Caco-2 (cell line): ENCODE data around the gene DSCAML1. TPM values are rescaled to one million over a fixed set of nuclear protein-coding genes. Genes with fewer than 3 reads are reported as not detected.

Experiments
- BruUV-seq: library from RNA; stranded (reverse); fragments of 400-500 nt; replicated peaks from 2 replicates; lab custom pipeline; 2021; lab: Mats Ljungman, UMichigan
- CTCF ChIA-PET: fragments of 300-600 bp; sonication (Branson Sonifier 250); formaldehyde crosslinking; loops from one replicate; lab custom pipeline; 2022; ENCODE audit warnings: antibody characterized with exemption; lab: Charles Lee
- POLR2A ChIA-PET: fragments of 300-600 bp; sonication (Branson Sonifier 250); formaldehyde crosslinking; loops from one replicate; lab custom pipeline; 2022; ENCODE audit warnings: antibody characterized with exemption; lab: Charles Lee
- DNase-seq, 2 experiments: peaks; one replicate each; pipeline versions ENCODE4 v3.0.0 to v3.0.0-alpha.2; 2020 to 2022
- H3K27me3 ChIP-seq: replicated peaks from 2 replicates; pipeline ENCODE4 v1.6.0; 2011; ENCODE audit warnings: low read length; ENCODE audit not compliant: control insufficient read depth, insufficient read depth
- H3K36me3 ChIP-seq: 2 replicates; pipeline ENCODE4 v1.5.1; 2011; ENCODE audit warnings: low read length; ENCODE audit not compliant: control insufficient read depth, insufficient read depth
- H3K4me1 ChIP-seq: fragments of 250-450 bp; sonication (Bioruptor Pico); 2 replicates; pipeline ENCODE4 v1.5.1; 2020; ENCODE audit warnings: mild to moderate bottlenecking
- H3K4me3 ChIP-seq: 2 replicates; pipeline ENCODE4 v1.5.1; 2011; ENCODE audit warnings: low read depth, mild to moderate bottlenecking, control low read depth, low read length
- H3K9me3 ChIP-seq: fragments of 250-450 bp; sonication (Bioruptor Pico); 2 replicates; pipeline ENCODE4 v1.5.1; 2020; ENCODE audit warnings: mild to moderate bottlenecking, moderate library complexity
- H3K27ac Mint-ChIP-seq: one replicate; pipeline ENCODE4 v1.8.0; 2022; ENCODE audit warnings: mixed read lengths; ENCODE audit not compliant: unreplicated experiment
- H3K27me3 Mint-ChIP-seq: one replicate; pipeline ENCODE4 v1.8.0; 2022; ENCODE audit warnings: mixed read lengths; ENCODE audit not compliant: insufficient read depth, unreplicated experiment
- H3K36me3 Mint-ChIP-seq: one replicate; pipeline ENCODE4 v1.8.0; 2022; ENCODE audit warnings: mild to moderate bottlenecking, mixed read lengths; ENCODE audit not compliant: insufficient read depth, unreplicated experiment
- H3K4me1 Mint-ChIP-seq: one replicate; pipeline ENCODE4 v1.8.0; 2022; ENCODE audit warnings: low read depth, mixed read lengths; ENCODE audit not compliant: unreplicated experiment
- H3K4me3 Mint-ChIP-seq: one replicate; pipeline ENCODE4 v1.8.0; 2022; ENCODE audit warnings: mild to moderate bottlenecking, moderate library complexity, mixed read lengths; ENCODE audit not compliant: unreplicated experiment
- H3K9me3 Mint-ChIP-seq: one replicate; pipeline ENCODE4 v1.8.0; 2022; ENCODE audit warnings: mixed read lengths; ENCODE audit not compliant: unreplicated experiment
- intact Hi-C: fragments of 100-400 bp; cut with micrococcal nuclease; formaldehyde crosslinking; loops from one replicate; pipeline ENCODE4 v1.10.0; 2022; ENCODE audit not compliant: unreplicated experiment
- total RNA-seq: library from RNA; stranded (reverse); gene quantifications from 2 replicates; pipeline ENCODE4 v1.2.3, GENCODE V29; 2022
- TF ChIP-seq, protein P1 (sequence below), 2 experiments: fragments of 200-600 bp in 1 of 2; IDR thresholded peaks; 1 replicate in 1 of 2; 2 replicates in 1 of 2; pipeline versions ENCODE4 v1.5.1 to v1.8.0; 2011 to 2022; ENCODE audit warnings: antibody characterized with exemption in 1 of 2, control low read depth in 1 of 2, inconsistent platforms in 1 of 2, low read depth in 1 of 2, low read length in 1 of 2, mild to moderate bottlenecking in 1 of 2, moderate library complexity in 1 of 2; ENCODE audit not compliant: insufficient read depth in 1 of 2, severe bottlenecking in 1 of 2, unreplicated experiment in 1 of 2

DSCAML1 gene
- total RNA-seq, 1 experiment from 2014 or later = not detected

DNA sequence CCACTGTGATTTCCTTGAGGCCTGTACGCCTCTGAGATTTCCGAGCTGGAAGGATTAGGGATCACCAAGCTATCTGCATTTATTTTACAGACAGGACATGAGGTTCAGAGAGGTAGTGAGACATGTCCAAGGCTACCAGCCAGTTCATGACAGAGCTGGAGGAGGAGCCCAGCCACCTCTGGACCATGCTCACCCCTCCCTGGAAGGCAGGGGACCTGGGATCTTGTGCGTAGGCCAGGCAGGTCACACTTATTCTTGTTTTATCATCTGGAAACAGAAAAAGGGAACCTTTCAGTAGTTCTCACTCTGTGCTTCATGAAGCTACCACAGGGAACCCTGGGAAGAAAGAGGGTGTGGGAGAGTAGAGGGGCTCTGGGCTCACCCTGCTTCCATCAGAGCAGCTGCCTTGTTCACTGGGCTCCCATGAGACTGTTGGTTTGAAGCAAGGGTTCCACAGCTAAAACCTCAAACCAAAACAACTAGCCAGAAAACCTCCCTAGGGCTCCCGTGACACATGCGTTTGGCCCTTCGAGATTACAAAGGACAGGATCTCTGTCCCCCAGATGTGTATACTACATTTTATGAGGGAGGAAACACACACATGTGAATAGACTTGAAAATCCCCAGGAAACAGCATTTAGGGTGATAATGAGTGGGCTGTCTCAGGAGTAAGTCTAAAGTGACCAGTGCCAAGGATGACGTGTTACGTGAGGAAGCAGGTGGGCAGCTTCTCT, 106.4 kb downstream of the DSCAML1 start:
- H3K4me1 ChIP-seq = peaks cover 23% of the 10 kb centered on the region
- no TSS peak for BruUV-seq
- H3K27me3 Mint-ChIP-seq = no peaks in the 10 kb centered on the region
- POLR2A ChIA-PET = interaction anchor here (0.6 kb wide), 1 partner anchor 27 kb away, joined by 3 read pairs; no protein-coding TSS in a partner anchor
- no peaks in the 10 kb centered on the region for H3K36me3 ChIP-seq
- no peak overlapping the region for H3K4me3 ChIP-seq
- H3K4me3 Mint-ChIP-seq = no peak overlapping the region
- H3K9me3 Mint-ChIP-seq = no peaks in the 10 kb centered on the region
- H3K27me3 ChIP-seq = no peaks in the 10 kb centered on the region
- H3K27ac Mint-ChIP-seq = no peak overlapping the region
- TF ChIP-seq, protein P1, sequence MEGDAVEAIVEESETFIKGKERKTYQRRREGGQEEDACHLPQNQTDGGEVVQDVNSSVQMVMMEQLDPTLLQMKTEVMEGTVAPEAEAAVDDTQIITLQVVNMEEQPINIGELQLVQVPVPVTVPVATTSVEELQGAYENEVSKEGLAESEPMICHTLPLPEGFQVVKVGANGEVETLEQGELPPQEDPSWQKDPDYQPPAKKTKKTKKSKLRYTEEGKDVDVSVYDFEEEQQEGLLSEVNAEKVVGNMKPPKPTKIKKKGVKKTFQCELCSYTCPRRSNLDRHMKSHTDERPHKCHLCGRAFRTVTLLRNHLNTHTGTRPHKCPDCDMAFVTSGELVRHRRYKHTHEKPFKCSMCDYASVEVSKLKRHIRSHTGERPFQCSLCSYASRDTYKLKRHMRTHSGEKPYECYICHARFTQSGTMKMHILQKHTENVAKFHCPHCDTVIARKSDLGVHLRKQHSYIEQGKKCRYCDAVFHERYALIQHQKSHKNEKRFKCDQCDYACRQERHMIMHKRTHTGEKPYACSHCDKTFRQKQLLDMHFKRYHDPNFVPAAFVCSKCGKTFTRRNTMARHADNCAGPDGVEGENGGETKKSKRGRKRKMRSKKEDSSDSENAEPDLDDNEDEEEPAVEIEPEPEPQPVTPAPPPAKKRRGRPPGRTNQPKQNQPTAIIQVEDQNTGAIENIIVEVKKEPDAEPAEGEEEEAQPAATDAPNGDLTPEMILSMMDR (IDR thresholded peaks at IDR 0.05; ENCODE audit: insufficient read depth in 1 of 2, low read depth in 1 of 2, low read length in 1 of 2, severe bottlenecking in 1 of 2, unreplicated experiment in 1 of 2) = no peak
- no peak for DNase-seq
- H3K36me3 Mint-ChIP-seq = no peaks in the 10 kb centered on the region
- intact Hi-C loops = no loop called here
- CTCF ChIA-PET = no interaction called here
- H3K9me3 ChIP-seq = no peaks in the 10 kb centered on the region
- peaks cover 14% of the 10 kb centered on the region for H3K4me1 Mint-ChIP-seq

DNA sequence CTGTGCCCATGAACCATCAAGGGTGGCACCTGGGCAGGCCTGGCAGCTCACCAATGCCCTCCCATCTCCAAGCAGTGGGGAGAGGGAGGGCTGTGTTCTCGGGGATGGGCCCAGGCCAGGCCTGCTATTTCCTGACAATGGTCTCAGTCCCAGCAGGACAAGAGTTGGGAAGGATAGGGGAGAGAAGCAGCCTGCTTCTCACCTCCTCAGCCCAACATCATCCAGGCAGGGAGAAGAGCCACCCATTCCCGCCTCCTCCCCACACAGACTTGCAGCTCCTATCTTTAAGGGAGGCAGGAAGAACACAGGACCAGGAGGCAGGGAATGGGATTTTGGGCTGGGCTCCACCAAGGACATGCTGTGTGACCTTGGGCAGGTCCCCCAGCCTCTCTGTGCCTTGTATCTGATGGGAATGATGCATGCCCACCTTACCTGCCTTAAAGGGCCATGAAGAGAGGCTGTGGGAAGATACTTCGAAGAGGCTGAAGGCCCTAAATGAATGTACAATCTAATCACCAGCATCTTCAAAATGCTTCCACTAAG, 108.7 kb downstream of the DSCAML1 start:
- intact Hi-C loops = no loop called here
- Histone ChIP-seq H3K4me3 (no peak overlapping the region), H3K4me1 (peaks cover 31% of the 10 kb centered on the region), H3K36me3 (no peaks in the 10 kb centered on the region), H3K27me3 (no peaks in the 10 kb centered on the region), H3K9me3 (no peaks in the 10 kb centered on the region)
- Mint-ChIP-seq H3K9me3 (no peaks in the 10 kb centered on the region), H3K4me1 (peaks cover 21% of the 10 kb centered on the region), H3K4me3 (no peak overlapping the region), H3K27ac (no peak overlapping the region), H3K27me3 (no peaks in the 10 kb centered on the region), H3K36me3 (no peaks in the 10 kb centered on the region)
- ChIA-PET POLR2A (no interaction called here), CTCF (no interaction called here)
- TF ChIP-seq, protein P1 (IDR thresholded peaks at IDR 0.05; ENCODE audit: insufficient read depth in 1 of 2, low read depth in 1 of 2, low read length in 1 of 2, severe bottlenecking in 1 of 2, unreplicated experiment in 1 of 2) = no peak
- no TSS peak for BruUV-seq
- no peak for DNase-seq

GRCh38 chr11:117687776-117688175, 109.2 kb downstream of the DSCAML1 start:
- no peaks in the 10 kb centered on the region for H3K27me3 Mint-ChIP-seq
- H3K4me3 ChIP-seq = no peak overlapping the region
- no peaks in the 10 kb centered on the region for H3K27me3 ChIP-seq
- no peak overlapping the region for H3K4me3 Mint-ChIP-seq
- H3K9me3 Mint-ChIP-seq = no peaks in the 10 kb centered on the region
- H3K4me1 ChIP-seq = peaks cover 25% of the 10 kb centered on the region
- BruUV-seq = no TSS peak
- no peaks in the 10 kb centered on the region for H3K36me3 ChIP-seq
- DNase-seq = no peak
- TF ChIP-seq, protein P1 (IDR thresholded peaks at IDR 0.05; ENCODE audit: insufficient read depth in 1 of 2, low read depth in 1 of 2, low read length in 1 of 2, severe bottlenecking in 1 of 2, unreplicated experiment in 1 of 2) = no peak
- no peak overlapping the region for H3K27ac Mint-ChIP-seq
- peaks cover 15% of the 10 kb centered on the region for H3K4me1 Mint-ChIP-seq
- no peaks in the 10 kb centered on the region for H3K9me3 ChIP-seq
- ChIA-PET CTCF (no interaction called here), POLR2A (no interaction called here)
- intact Hi-C loops = no loop called here
- H3K36me3 Mint-ChIP-seq = no peaks in the 10 kb centered on the region
